Activated CD8-positive, alpha-beta memory T cell treated with anti-CD3 and anti-CD28 coated beads for 4 hours (primary cell): Measurements from ENCODE around the gene RASIP1.

Experiments used
- DNase-seq, 2 donors: peaks; one replicate each; pipeline ENCODE4 v3.0.0-alpha.2; 2020; ENCODE audit warnings: low read depth in 2 of 2

Gene RASIP1

GRCh38 chr19:48756212-48756611 is 15.8 kb upstream of the RASIP1 start:
- DNase-seq = no peak

GRCh38 chr19:48755787-48756186 is 15.4 kb upstream of the RASIP1 start:
- DNase-seq = no peak

GRCh38 chr19:48755084-48755641 is 14.8 kb upstream of the RASIP1 start, which contains the start of gene FGF21:
FGF21 (plus strand) TSS chr19:48755524; CDS start chr19:48756237, 713 bp downstream.
- no peak for DNase-seq

GRCh38 chr19:48752496-48753365 is 12.3 kb upstream of the RASIP1 start, which contains the start of gene FUT1:
FUT1 (minus strand) TSS chr19:48752641; CDS start chr19:48751281, 1,360 bp downstream.
- no peak for DNase-seq

- DNase-seq = no peak
Measured at GRCh38 chr19:48751845-48752495, 11.6 kb upstream of the RASIP1 start.

GRCh38 chr19:48750771-48751504 is 10.5 kb upstream of the RASIP1 start:
- no peak for DNase-seq

- DNase-seq = no peak
Measured at GRCh38 chr19:48750351-48750750, 9.9 kb upstream of the RASIP1 start.

- no peak for DNase-seq
Measured at GRCh38 chr19:48749571-48750198, 9.3 kb upstream of the RASIP1 start.

GRCh38 chr19:48746738-48747575 is 6.5 kb upstream of the RASIP1 start, which contains the start of gene IZUMO1:
IZUMO1 (minus strand) TSS chr19:48746909; CDS start chr19:48745859, 1,050 bp downstream.
- DNase-seq = no peak

- DNase-seq = no peak
Measured at GRCh38 chr19:48746110-48746509, 5.7 kb upstream of the RASIP1 start.

GRCh38 chr19:48745208-48745995 is 5.0 kb upstream of the RASIP1 start:
- DNase-seq = no peak

GRCh38 chr19:48742096-48742495 is 1.7 kb upstream of the RASIP1 start:
- DNase-seq = no peak

- DNase-seq = no peak
Measured at GRCh38 chr19:48741129-48741999, 954 bp upstream of the RASIP1 start.

GRCh38 chr19:48739404-48740163 is 826 bp downstream of the RASIP1 start:
- no peak for DNase-seq

- DNase-seq = peak; percentile 79 to 82
Measured at GRCh38 chr19:48738557-48739403, 1.6 kb downstream of the RASIP1 start.

- no peak for DNase-seq
Measured at GRCh38 chr19:48737360-48737998, 2.9 kb downstream of the RASIP1 start.
